Hepatocyte (in vitro differentiated cells): Measurements from ENCODE around the gene CCDC27. TPM values are rescaled to one million over a fixed set of nuclear protein-coding genes. Genes with fewer than 3 reads are reported as not detected.

Source experiments
- DNase-seq: peaks from one replicate; pipeline ENCODE4 v3.0.0-alpha.2; 2016; ENCODE audit warnings: low spot score
- H2AFZ ChIP-seq: fragments of 200-600 bp; sonication (generic); 2 replicates; pipeline ENCODE4 v1.6.0; 2016; ENCODE audit warnings: antibody characterized with exemption, mild to moderate bottlenecking
- H3K27ac ChIP-seq: fragments of 200-600 bp; sonication (generic); 2 replicates; pipeline ENCODE4 v1.5.1; 2016; ENCODE audit warnings: mild to moderate bottlenecking
- H3K27me3 ChIP-seq: fragments of 200-600 bp; sonication (generic); 2 replicates; pipeline ENCODE4 v1.6.1; 2016
- H3K36me3 ChIP-seq: fragments of 200-600 bp; sonication (generic); replicated peaks from 2 replicates; pipeline ENCODE4 v1.5.1; 2016; ENCODE audit warnings: low read depth; ENCODE audit not compliant: insufficient read depth
- H3K4me1 ChIP-seq: fragments of 200-600 bp; sonication (generic); 2 replicates; pipeline ENCODE4 v1.5.1; 2016; ENCODE audit warnings: mild to moderate bottlenecking, moderate library complexity; ENCODE audit not compliant: insufficient read depth
- H3K4me2 ChIP-seq: fragments of 200-600 bp; sonication (generic); 2 replicates; pipeline ENCODE4 v1.6.0; 2016
- H3K4me3 ChIP-seq: fragments of 200-600 bp; sonication (generic); 2 replicates; pipeline ENCODE4 v1.5.1; 2016; ENCODE audit warnings: mild to moderate bottlenecking
- H3K79me2 ChIP-seq: fragments of 200-600 bp; sonication (generic); 2 replicates; pipeline ENCODE4 v1.6.0; 2017; ENCODE audit warnings: mild to moderate bottlenecking
- H3K9me2 ChIP-seq: fragments of 200-600 bp; sonication (generic); replicated peaks from 2 replicates; pipeline ENCODE4 v1.6.0; 2017; ENCODE audit warnings: mild to moderate bottlenecking; ENCODE audit not compliant: insufficient read depth
- H3K9me3 ChIP-seq: fragments of 200-600 bp; sonication (generic); 2 replicates; pipeline ENCODE4 v1.5.1; 2016; ENCODE audit warnings: low read depth, mild to moderate bottlenecking
- H4K20me1 ChIP-seq: fragments of 200-600 bp; sonication (generic); 2 replicates; pipeline ENCODE4 v1.6.0; 2016; ENCODE audit warnings: mild to moderate bottlenecking; ENCODE audit not compliant: insufficient read depth, poor library complexity, severe bottlenecking
- CTCF ChIP-seq: fragments of 200-600 bp; sonication (generic); IDR thresholded peaks from 2 replicates; pipeline ENCODE4 v1.5.1; 2016; ENCODE audit warnings: antibody characterized with exemption, mild to moderate bottlenecking; ENCODE audit not compliant: poor library complexity
- EZH2 ChIP-seq: fragments of 200-600 bp; sonication (generic); IDR thresholded peaks from 2 replicates; pipeline ENCODE4 v1.6.1; 2016; ENCODE audit warnings: antibody characterized with exemption, mild to moderate bottlenecking, borderline replicate concordance
- EZH2phosphoT487 ChIP-seq: fragments of 200-600 bp; sonication (generic); IDR thresholded peaks from one replicate; pipeline ENCODE4 v1.6.1; 2018; ENCODE audit warnings: antibody characterized with exemption, mild to moderate bottlenecking, low read depth, moderate library complexity; ENCODE audit not compliant: unreplicated experiment, severe bottlenecking
- WGBS: methylation state at CpG from one replicate; pipeline ENCODE4 v1.1.6; 2016; ENCODE audit warnings: low lambda C conversion rate; ENCODE audit errors: missing lambda C conversion rate; 5-methylcytosine and 5-hydroxymethylcytosine counted together
- polyA plus RNA-seq: library from polyadenylated mRNA; unstranded; fragments of >200 nt; fragmentation: Nextera tagmentation; extraction: Ambion mirVana; gene quantifications from 2 replicates; pipeline ENCODE4 v1.2.1, GENCODE V29; 2016
- total RNA-seq: library from RNA; depleted of rRNA; stranded (reverse); fragments of >200 nt; gene quantifications from 2 replicates; pipeline ENCODE4 v1.2.3, GENCODE V29; 2014

Gene CCDC27
- total and polyA plus RNA-seq, 2 experiments from 2014 or later = 0.17 to 0.59 TPM

GRCh38 chr1:3785456-3786157 is 33.4 kb downstream of the CCDC27 start:
- WGBS = 80% methylated on average over 14 of the region's 14 CpGs
- H3K9me2 ChIP-seq = no peaks in the 10 kb centered on the region
- no peak overlapping the region for H2AFZ ChIP-seq
- no peak for DNase-seq
- no peak overlapping the region for H3K27ac ChIP-seq
- peaks cover 20% of the 10 kb centered on the region for H3K79me2 ChIP-seq
- no peak overlapping the region for H3K4me2 ChIP-seq
- no peaks in the 10 kb centered on the region for H3K4me1 ChIP-seq
- no peaks in the 10 kb centered on the region for H3K9me3 ChIP-seq
- no peaks in the 10 kb centered on the region for H3K27me3 ChIP-seq
- no peak overlapping the region for H3K4me3 ChIP-seq
- H4K20me1 ChIP-seq = peaks cover 32% of the 10 kb centered on the region
- peaks cover 5% of the 10 kb centered on the region for H3K36me3 ChIP-seq
- TF ChIP-seq EZH2phosphoT487 (no peak), EZH2 (no peak), CTCF (peak; percentile 17)

- H3K36me3 ChIP-seq = peaks cover 5% of the 10 kb centered on the region
- no peaks in the 10 kb centered on the region for H3K9me2 ChIP-seq
- no peak overlapping the region for H3K4me3 ChIP-seq
- 95% methylated on average over 45 of the region's 45 CpGs for WGBS
- TF ChIP-seq EZH2phosphoT487 = no peak
- no peak for TF ChIP-seq CTCF
- TF ChIP-seq EZH2 = no peak
- no peak for DNase-seq
- peaks cover 29% of the 10 kb centered on the region for H3K79me2 ChIP-seq
- no peaks in the 10 kb centered on the region for H3K9me3 ChIP-seq
- H4K20me1 ChIP-seq = peaks cover 40% of the 10 kb centered on the region
- H2AFZ ChIP-seq = no peak overlapping the region
- no peaks in the 10 kb centered on the region for H3K4me1 ChIP-seq
- no peaks in the 10 kb centered on the region for H3K27me3 ChIP-seq
- H3K4me2 ChIP-seq = no peak overlapping the region
- H3K27ac ChIP-seq = no peak overlapping the region
Measured at GRCh38 chr1:3786468-3787348, 34.5 kb downstream of the CCDC27 start.

- WGBS = 96% methylated on average over 10 of the region's 10 CpGs
- no peaks in the 10 kb centered on the region for H3K4me1 ChIP-seq
- H3K9me2 ChIP-seq = no peaks in the 10 kb centered on the region
- no peak for TF ChIP-seq EZH2
- TF ChIP-seq EZH2phosphoT487 = no peak
- TF ChIP-seq CTCF = no peak
- H2AFZ ChIP-seq = no peak overlapping the region
- H3K79me2 ChIP-seq = peaks cover 35% of the 10 kb centered on the region
- H3K27me3 ChIP-seq = no peaks in the 10 kb centered on the region
- DNase-seq = no peak
- no peak overlapping the region for H3K27ac ChIP-seq
- peaks cover 44% of the 10 kb centered on the region for H4K20me1 ChIP-seq
- no peaks in the 10 kb centered on the region for H3K9me3 ChIP-seq
- H3K4me3 ChIP-seq = no peak overlapping the region
- peaks cover 5% of the 10 kb centered on the region for H3K36me3 ChIP-seq
- H3K4me2 ChIP-seq = no peak overlapping the region
Measured at GRCh38 chr1:3787349-3787715, 35.1 kb downstream of the CCDC27 start.
